ENCODE results near the gene PFDN4. TPM values are rescaled to one million over a fixed set of nuclear protein-coding genes. Genes with fewer than 3 reads are reported as not detected.
"Not testable (repeated sequence)": the region's sequence is repeated elsewhere in the genome, so short reads cannot be mapped to it uniquely, and the experiment has no call there.

Gene PFDN4
- total RNA-seq, 1 experiment from 2014 or later = 481 TPM

GRCh38 chr20:54223751-54224150, 15.9 kb downstream of the PFDN4 start:
- DNase-seq (ENCODE audit: low read depth) = no peak

- not testable (repeated sequence) for DNase-seq (ENCODE audit: low read depth)
Measured at GRCh38 chr20:54224642-54225041, 16.8 kb downstream of the PFDN4 start.

GRCh38 chr20:54227241-54227640, 19.4 kb downstream of the PFDN4 start:
- no peak for DNase-seq (ENCODE audit: low read depth)

GRCh38 chr20:54227751-54228150, 19.9 kb downstream of the PFDN4 start:
- no peak for DNase-seq (ENCODE audit: low read depth)

GRCh38 chr20:54228841-54229240, 21.0 kb downstream of the PFDN4 start:
- peak; percentile 58 for DNase-seq (ENCODE audit: low read depth)

- DNase-seq (ENCODE audit: low read depth) = no peak
Measured at GRCh38 chr20:54229566-54230160, 21.8 kb downstream of the PFDN4 start.

- no peak for DNase-seq (ENCODE audit: low read depth)
Measured at GRCh38 chr20:54231036-54231435, 23.1 kb downstream of the PFDN4 start.

GRCh38 chr20:54234991-54235390, 27.1 kb downstream of the PFDN4 start:
- no peak for DNase-seq (ENCODE audit: low read depth)

- no peak for DNase-seq (ENCODE audit: low read depth)
Measured at GRCh38 chr20:54237116-54237943, 29.4 kb downstream of the PFDN4 start.

GRCh38 chr20:54244113-54244512, 36.2 kb downstream of the PFDN4 start:
- no peak for DNase-seq (ENCODE audit: low read depth)

GRCh38 chr20:54248705-54249104, 40.8 kb downstream of the PFDN4 start:
- DNase-seq (ENCODE audit: low read depth) = not testable (repeated sequence)

GRCh38 chr20:54250691-54251090, 42.8 kb downstream of the PFDN4 start:
- DNase-seq (ENCODE audit: low read depth) = no peak

- no peak for DNase-seq (ENCODE audit: low read depth)
Measured at GRCh38 chr20:54251096-54251495, 43.2 kb downstream of the PFDN4 start.

GRCh38 chr20:54254596-54254995, 46.7 kb downstream of the PFDN4 start:
- DNase-seq (ENCODE audit: low read depth) = no peak

- DNase-seq (ENCODE audit: low read depth) = peak; percentile 7
Measured at GRCh38 chr20:54255157-54255556, 47.3 kb downstream of the PFDN4 start.

- DNase-seq (ENCODE audit: low read depth) = no peak
Measured at GRCh38 chr20:54256202-54256601, 48.3 kb downstream of the PFDN4 start.

GRCh38 chr20:54257071-54257816, 49.4 kb downstream of the PFDN4 start:
- peak; percentile 78 for DNase-seq (ENCODE audit: low read depth)

- no peak for DNase-seq (ENCODE audit: low read depth)
Measured at GRCh38 chr20:54260116-54260515, 52.2 kb downstream of the PFDN4 start.

- DNase-seq (ENCODE audit: low read depth) = no peak
Measured at GRCh38 chr20:54262671-54263070, 54.8 kb downstream of the PFDN4 start.

- no peak for DNase-seq (ENCODE audit: low read depth)
Measured at GRCh38 chr20:54263116-54263690, 55.3 kb downstream of the PFDN4 start.

- DNase-seq (ENCODE audit: low read depth) = not testable (repeated sequence)
Measured at GRCh38 chr20:54265791-54266190, 57.9 kb downstream of the PFDN4 start.

GRCh38 chr20:54266844-54267243, 59.0 kb downstream of the PFDN4 start:
- no peak for DNase-seq (ENCODE audit: low read depth)
